HepG2 (cell line): ENCODE data around the gene C1QTNF12. TPM values are rescaled to one million over a fixed set of nuclear protein-coding genes. Genes with fewer than 3 reads are reported as not detected.
A peak's percentile ranks its signal among the peaks of the same experiment; 100 is the strongest.

Experiments
- GATAD1 ChIP-seq: IDR thresholded peaks from 2 replicates; pipeline ENCODE4 v1.6.1; 2016; ENCODE audit warnings: missing genetic modification reagents, missing compliant biosample characterization
- HOXD1 ChIP-seq: sonication (generic); formaldehyde crosslinking; IDR thresholded peaks from 2 replicates; pipeline ENCODE4 v1.5.0; 2020; ENCODE audit warnings: missing genetic modification reagents
- NR0B2 ChIP-seq: sonication (generic); formaldehyde crosslinking; IDR thresholded peaks from 2 replicates; pipeline ENCODE4 v1.4.0; 2020; ENCODE audit warnings: mild to moderate bottlenecking, missing genetic modification reagents
- NR2F6 ChIP-seq, 2 experiments: IDR thresholded peaks; 2 replicates each; pipeline ENCODE4 v1.6.1; 2016; ENCODE audit warnings: antibody characterized with exemption in 1 of 2, mild to moderate bottlenecking in 1 of 2
- PRMT3 ChIP-seq: sonication (generic); formaldehyde crosslinking; IDR thresholded peaks from 2 replicates; pipeline ENCODE4 v1.8.1; 2022; ENCODE audit warnings: low read depth, mild to moderate bottlenecking, moderate library complexity, missing genetic modification reagents, borderline replicate concordance
- SIN3B ChIP-seq: fragments of 150-350 bp; IDR thresholded peaks from 2 replicates; pipeline ENCODE4 v1.6.1; 2014; ENCODE audit warnings: low read length
- SP2 ChIP-seq: sonication (generic); formaldehyde crosslinking; IDR thresholded peaks from 2 replicates; pipeline ENCODE4 v1.5.1; 2020; ENCODE audit warnings: mild to moderate bottlenecking, missing genetic modification reagents
- TCF7 ChIP-seq: sonication (generic); IDR thresholded peaks from 2 replicates; pipeline ENCODE4 v1.6.1; 2016; ENCODE audit warnings: antibody characterized with exemption, low read depth
- THAP9 ChIP-seq: sonication (generic); formaldehyde crosslinking; IDR thresholded peaks from 2 replicates; pipeline ENCODE4; 2020; ENCODE audit warnings: missing genetic modification reagents, mild to moderate bottlenecking, borderline replicate concordance
- ZNF281 ChIP-seq: sonication (generic); formaldehyde crosslinking; IDR thresholded peaks from 2 replicates; pipeline ENCODE4 v1.4.0; 2020; ENCODE audit warnings: missing genetic modification reagents, borderline replicate concordance
- ZNF451 ChIP-seq: sonication (generic); formaldehyde crosslinking; IDR thresholded peaks from 2 replicates; pipeline ENCODE4 v1.5.0; 2020; ENCODE audit warnings: mild to moderate bottlenecking, missing genetic modification reagents
- ZNF609 ChIP-seq: sonication (generic); formaldehyde crosslinking; IDR thresholded peaks from 2 replicates; pipeline ENCODE4 v1.4.0; 2020; ENCODE audit warnings: mild to moderate bottlenecking, missing genetic modification reagents, borderline replicate concordance
- ZNF776 ChIP-seq: sonication (generic); formaldehyde crosslinking; IDR thresholded peaks from 2 replicates; pipeline ENCODE4 v1.4.0; 2020; ENCODE audit warnings: mild to moderate bottlenecking, missing genetic modification reagents
- polyA plus RNA-seq, 8 experiments: library from polyadenylated mRNA; depleted of rRNA in 3 of 8; stranded (reverse) in 7 of 8; unstranded in 1 of 8; fragments of >200 nt; fragmentation: Illumina TruSeq in 4 of 8; extraction: Trizol in 4 of 8; gene quantifications; 2 replicates each; pipeline versions ENCODE4 v1.2.1 to v1.2.3, GENCODE V29; 2011 to 2016; ENCODE audit warnings: low read depth in 4 of 8, missing spikeins in 1 of 8, mixed read lengths in 1 of 8; ENCODE audit not compliant: insufficient read depth in 1 of 8
- total RNA-seq, 5 experiments: library from RNA; depleted of rRNA; stranded (reverse); fragments of >200 nt; fragmentation: Illumina TruSeq; extraction: Trizol; gene quantifications; 2 replicates each; pipeline ENCODE4 v1.2.3, GENCODE V29; 2016; ENCODE audit warnings: low read depth in 1 of 5
- TF ChIP-seq, protein P1 (sequence below), 2 experiments: sonication (generic) in 1 of 2; formaldehyde crosslinking in 1 of 2; IDR thresholded peaks; 2 replicates each; pipeline versions ENCODE4 v1.4.0 to v1.6.1; 2018 to 2020; ENCODE audit warnings: missing genetic modification reagents in 2 of 2, borderline replicate concordance in 1 of 2, low read depth in 1 of 2, mild to moderate bottlenecking in 1 of 2, missing biosample characterization in 1 of 2

The C1QTNF12 gene
- total and polyA plus RNA-seq, 2 of the 13 experiments (the other 11 are each of a cell fraction or from before 2014, with no cell fraction given): 0.18 to 0.64 TPM

- TF ChIP-seq, protein P1, sequence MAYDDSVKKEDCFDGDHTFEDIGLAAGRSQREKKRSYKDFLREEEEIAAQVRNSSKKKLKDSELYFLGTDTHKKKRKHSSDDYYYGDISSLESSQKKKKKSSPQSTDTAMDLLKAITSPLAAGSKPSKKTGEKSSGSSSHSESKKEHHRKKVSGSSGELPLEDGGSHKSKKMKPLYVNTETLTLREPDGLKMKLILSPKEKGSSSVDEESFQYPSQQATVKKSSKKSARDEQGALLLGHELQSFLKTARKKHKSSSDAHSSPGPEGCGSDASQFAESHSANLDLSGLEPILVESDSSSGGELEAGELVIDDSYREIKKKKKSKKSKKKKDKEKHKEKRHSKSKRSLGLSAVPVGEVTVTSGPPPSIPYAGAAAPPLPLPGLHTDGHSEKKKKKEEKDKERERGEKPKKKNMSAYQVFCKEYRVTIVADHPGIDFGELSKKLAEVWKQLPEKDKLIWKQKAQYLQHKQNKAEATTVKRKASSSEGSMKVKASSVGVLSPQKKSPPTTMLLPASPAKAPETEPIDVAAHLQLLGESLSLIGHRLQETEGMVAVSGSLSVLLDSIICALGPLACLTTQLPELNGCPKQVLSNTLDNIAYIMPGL (CRISPR knock-in tag; IDR thresholded peaks at IDR 0.05; ENCODE audit: borderline replicate concordance in 1 of 2, low read depth in 1 of 2): peak in 1 of 2 experiments; percentile 40; a peak in 1 of 4 replicates
- TF ChIP-seq NR0B2 (CRISPR knock-in tag) (no peak), NR2F6 (IDR thresholded peaks at IDR 0.05) (no peak), NR2F6 (CRISPR knock-in tag; IDR thresholded peaks at IDR 0.05) (peak; percentile 54; the same call in 1 of the 2 replicates), HOXD1 (no peak), TCF7 (no peak), THAP9 (CRISPR knock-in tag) (no peak), ZNF609 (CRISPR knock-in tag) (no peak), ZNF776 (no peak), SP2 (CRISPR knock-in tag) (no peak), SIN3B (no peak), ZNF451 (CRISPR knock-in tag) (0 out of 2 replicates have a peak, but pooled peaks have one; percentile 29), ZNF281 (CRISPR knock-in tag) (no peak), GATAD1 (CRISPR knock-in tag) (no peak), PRMT3 (no peak)
Observed at GRCh38 chr1:1240822-1241587, 5.5 kb downstream of the C1QTNF12 start (continued).
